NCI-H524 treated with DMSO at 0.1 percent for 48 hours (cell line): ENCODE measurements around the gene PTPRN2.

ENCODE experiments used
- DNase-seq: peaks from one replicate; lab custom pipeline; 2025; lab: John Stamatoyannopoulos, UW

PTPRN2 gene

DNA sequence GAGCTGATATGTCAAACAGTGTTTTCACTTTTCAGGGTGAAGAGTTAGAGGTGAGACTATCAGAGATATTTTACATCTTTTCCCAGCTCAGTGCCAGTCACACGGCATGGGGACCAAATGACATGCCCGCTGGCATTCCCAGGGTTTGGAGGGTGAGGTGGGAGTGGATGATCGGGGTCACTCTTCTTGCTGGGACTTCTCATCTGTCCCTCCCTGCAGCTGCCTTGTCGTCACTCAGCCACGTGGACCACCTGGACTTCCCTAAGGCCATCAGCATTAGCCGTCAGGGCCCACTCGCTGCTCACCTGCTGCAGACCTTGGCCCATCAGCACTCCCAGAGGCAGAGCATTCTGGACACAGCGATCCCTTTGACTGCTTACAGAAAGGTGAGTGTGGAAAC is 949.1 kb downstream of the PTPRN2 start:
- DNase-seq, result no peak

DNA sequence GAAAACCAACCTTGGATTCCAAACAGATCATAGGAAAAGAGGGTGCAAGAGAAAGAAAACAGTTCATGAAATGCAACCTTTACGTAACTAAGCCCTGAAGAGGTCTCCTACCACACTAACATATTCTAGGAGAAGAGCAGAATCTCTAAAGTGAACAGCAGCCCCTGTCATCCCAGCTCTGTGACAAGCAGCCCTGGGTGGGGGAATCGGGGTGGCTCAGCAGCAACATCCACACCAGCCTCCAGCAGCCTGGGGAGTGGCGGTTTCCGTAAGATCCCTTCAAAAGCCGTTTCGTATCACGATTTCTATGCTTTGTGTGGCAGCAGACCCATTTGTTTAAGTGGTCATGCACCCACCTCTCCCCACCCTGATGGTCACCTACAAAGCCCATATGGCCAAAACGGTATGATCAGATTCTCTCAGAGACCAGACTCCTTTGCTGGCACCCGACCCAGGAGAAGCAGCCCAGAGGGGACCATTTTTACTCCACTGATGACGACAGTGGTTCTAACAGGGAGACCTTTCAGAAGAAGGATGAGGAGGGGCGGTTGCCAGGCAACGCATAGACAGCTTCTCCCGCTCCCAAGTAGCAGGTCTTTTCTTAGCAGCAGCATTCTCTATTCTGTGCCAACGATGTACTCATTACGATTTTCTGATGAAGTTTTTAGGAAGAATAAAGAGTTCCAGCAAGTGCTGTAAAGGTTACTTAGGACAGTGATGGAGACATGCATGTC is 950.2 kb downstream of the PTPRN2 start:
- no peak for DNase-seq

DNA sequence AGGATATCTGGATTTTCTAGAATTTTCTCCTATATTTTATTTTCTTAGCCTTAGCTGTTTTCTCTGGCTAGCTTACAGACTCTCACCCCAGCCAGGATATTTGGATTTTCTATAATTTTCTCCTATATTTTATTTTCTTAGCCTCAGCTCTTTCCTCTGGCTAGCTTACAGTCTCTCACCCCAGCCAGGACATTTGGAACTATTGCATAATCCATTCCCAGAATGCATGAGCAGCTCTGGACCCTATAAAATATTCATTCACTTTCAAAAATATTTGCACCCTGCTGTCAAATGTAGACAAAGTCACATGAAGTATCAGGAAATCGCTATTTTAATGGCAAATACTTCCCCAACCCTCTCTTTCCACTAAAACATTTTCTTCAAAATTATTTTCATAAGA is 952.0 kb downstream of the PTPRN2 start:
- DNase-seq, result no peak

- DNase-seq, result no peak
Observed at GRCh38 chr7:157635148-157635500, 952.5 kb downstream of the PTPRN2 start.

GRCh38 chr7:157634401-157635147 is 953.0 kb downstream of the PTPRN2 start:
- no peak for DNase-seq

DNA sequence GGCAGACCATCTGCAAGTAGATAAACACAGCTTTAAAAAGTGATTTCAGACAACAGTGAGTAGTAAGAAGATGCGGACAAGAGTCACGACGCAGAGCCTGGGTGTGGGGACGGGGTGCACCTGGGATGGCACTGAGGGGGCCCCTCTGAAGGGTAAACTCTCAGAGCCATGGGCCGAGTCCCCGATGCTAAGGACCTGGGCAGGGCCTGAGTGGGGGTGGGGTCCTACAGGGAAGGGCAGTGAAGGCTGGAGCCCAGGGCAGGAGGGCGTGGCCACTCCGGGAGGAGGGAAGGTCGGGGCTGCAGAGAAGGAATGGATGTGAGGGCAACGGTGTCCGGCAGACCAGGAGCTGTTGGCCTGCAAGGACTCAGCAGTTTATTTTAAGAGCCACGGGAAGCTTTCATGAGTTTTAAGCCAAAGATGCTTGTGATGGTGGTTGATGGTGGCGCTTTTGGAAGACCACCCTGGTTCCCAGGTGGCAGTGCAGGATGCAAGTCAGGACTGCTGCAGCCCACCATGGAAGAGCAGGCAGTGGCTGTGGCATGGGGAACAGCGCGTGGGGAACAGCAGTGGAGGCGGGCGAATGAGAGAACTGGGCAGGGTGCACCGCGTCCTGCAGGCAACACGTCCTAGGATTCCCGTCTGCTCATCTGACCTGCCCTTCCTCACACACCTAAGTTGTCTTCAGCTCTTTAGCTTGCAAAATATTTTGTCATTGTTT is 954.0 kb downstream of the PTPRN2 start:
- no peak for DNase-seq

DNA sequence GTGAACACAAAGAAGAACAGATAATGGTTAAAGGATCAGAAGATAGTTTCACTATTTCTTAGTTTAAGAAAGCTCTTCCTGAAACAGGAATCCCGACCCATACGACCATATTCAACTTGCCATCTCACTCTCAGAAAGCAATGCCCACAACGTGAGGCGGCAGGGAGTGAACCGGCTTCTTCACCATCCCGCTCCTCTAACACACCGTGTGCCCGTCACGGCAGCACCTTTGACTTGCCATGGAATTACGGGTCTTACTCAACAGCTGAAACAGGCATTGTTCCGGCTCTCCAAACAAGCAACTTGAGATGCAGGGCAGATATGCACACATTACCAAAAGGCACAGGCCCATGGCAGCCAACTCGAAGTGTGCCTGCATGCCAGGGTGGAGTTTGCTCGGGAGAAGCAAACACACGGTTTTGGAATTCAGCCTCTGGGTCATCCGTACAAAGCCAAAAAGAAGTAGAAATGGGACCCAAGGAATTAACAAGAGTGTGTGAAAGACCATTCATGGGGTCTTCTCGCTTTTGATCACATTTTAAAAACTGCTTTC is 957.2 kb downstream of the PTPRN2 start:
- DNase-seq, result no peak

DNA sequence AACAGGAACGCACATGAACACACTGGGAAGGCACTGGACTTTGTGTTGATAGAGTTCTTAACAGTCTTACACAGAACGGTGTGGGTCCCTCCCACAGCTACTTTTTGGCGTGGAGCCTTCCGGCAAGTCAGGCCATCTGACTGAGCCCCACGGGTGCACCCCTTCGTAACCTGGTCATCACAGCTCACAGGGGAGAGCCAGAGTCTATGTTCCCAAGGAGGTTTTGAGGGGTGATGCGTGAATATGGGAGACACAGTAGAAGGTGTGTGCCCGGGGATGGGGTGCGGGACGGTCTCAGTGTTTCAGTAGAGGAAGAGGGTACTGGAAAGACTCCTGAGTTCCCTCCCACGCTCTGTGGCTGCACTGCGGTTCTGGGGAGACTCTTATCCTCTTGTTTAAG is 959.2 kb downstream of the PTPRN2 start:
- no peak for DNase-seq

DNA sequence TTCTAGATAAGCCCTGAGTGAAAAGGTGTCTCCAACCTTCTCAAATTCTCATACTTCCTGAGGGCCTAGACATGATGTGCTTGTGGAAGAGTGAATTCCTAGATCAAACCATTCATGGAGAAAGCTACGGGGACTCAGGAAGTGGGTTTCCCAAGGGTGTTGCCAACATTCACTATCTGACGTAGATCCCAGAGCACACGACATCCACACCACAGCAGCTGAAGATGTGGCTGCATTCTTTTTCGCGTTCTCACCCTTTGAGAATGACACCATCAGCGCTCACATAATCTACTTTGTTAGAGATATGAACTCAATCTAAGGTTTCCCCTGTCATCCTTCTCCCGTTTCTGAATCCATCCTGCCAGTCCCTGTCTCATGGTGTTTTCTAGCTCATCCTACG is 960.0 kb downstream of the PTPRN2 start:
- DNase-seq, result no peak

DNA sequence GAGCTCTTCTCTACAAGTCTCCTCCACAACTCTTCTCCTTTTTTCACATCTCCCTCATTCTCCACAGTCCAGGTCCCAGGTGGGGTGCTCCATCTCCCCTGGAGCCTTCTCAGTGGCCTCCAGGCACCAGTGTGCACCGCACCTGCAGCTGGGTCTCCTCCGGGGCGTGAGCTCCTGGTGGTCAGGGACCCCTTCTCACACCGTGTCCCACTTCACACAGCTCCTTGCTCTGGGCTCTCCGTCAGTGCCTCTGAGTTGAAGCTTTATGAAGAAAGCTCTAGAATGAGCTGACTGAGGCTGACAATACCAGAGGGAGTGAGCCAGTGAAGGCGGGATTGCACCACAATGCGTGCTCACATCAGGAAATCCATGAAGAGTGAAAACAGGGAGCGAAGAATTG is 960.6 kb downstream of the PTPRN2 start:
- DNase-seq, result no peak

DNA sequence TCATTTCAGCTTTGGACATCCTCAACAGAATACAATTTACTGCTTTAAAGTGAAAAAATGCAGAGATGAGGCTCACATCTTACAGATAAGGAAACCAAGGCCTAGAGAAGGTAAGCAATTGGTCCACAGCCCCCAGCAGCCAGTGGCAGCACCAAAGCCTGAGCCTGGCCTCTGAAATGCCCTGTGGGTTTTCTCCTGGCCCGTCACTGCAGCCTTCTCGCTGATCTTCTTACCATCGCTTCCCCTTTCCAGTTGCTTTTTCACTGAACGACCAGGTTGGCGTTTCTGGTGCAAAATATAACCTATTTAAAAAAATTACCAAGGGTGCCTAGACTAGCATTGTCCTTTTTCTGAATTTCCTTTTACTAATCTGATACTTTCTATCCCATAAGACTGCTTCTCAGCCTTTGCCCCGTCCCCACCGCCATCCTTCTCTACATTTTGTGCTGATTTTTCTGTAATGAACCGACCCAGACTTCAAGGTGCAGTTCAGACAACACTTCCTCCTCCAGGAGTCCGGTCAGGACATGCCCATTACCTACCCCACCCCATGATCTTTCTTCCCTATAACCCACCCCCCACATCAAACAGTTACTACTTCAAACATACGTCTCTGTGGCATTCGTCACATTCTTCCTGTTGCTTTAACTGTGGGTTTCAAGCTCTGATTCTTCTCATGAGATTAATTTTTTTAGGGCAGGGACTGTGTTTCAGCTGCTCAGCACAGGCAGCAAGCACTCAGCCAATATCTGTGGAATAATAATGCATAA is 961.5 kb downstream of the PTPRN2 start:
- DNase-seq, result no peak

GRCh38 chr7:157623556-157623955 is 964.1 kb downstream of the PTPRN2 start:
- DNase-seq, result no peak

GRCh38 chr7:157622408-157623205 is 965.0 kb downstream of the PTPRN2 start:
- no peak for DNase-seq

GRCh38 chr7:157622000-157622399 is 965.6 kb downstream of the PTPRN2 start:
- no peak for DNase-seq

DNA sequence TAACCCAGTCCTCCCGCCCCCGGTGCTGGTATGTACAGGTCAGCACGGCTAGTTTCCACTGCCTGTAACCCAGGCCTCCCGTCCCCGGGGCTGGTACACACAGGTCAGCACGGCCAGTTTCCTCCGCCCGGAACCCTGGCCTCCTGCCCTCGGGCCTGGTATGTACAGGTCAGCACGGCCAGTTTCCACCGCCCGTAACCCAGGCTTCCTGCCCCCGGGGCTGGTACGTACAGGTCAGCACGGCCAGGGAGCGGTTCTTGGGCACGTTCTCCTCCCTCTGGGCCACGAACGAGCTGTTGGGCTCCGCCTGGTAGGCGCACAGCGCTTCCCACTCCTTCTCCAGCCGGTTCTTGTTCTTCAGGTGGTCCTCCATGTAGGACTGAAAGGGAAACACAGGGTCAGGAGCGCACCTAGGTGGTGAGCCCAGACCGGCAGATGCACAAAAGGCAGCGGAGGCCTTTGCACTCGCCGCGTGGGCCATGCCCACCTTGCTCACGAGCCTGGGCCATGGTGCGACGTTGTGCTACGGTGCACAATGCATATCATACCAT is 966.4 kb downstream of the PTPRN2 start:
- DNase-seq, result no peak

DNA sequence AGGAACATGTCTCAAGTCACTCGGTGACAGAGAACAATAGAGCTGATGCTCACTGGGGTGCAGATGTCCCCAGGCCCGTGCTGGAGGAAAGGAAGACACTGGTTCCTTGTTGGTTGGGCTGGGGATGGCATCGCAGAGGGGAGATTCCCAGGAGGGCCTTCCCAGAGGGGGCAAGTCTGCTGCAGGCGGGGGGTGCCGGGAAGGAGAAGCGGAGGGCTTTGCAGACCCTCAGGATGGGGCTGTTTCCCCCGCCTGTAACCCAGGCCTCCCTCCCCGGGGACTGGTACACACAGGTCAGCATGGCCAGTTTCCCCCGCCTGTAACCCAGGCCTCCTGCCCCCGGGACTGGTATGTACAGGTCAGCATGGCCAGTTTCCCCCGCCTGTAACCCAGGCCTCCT is 967.0 kb downstream of the PTPRN2 start:
- no peak for DNase-seq

DNA sequence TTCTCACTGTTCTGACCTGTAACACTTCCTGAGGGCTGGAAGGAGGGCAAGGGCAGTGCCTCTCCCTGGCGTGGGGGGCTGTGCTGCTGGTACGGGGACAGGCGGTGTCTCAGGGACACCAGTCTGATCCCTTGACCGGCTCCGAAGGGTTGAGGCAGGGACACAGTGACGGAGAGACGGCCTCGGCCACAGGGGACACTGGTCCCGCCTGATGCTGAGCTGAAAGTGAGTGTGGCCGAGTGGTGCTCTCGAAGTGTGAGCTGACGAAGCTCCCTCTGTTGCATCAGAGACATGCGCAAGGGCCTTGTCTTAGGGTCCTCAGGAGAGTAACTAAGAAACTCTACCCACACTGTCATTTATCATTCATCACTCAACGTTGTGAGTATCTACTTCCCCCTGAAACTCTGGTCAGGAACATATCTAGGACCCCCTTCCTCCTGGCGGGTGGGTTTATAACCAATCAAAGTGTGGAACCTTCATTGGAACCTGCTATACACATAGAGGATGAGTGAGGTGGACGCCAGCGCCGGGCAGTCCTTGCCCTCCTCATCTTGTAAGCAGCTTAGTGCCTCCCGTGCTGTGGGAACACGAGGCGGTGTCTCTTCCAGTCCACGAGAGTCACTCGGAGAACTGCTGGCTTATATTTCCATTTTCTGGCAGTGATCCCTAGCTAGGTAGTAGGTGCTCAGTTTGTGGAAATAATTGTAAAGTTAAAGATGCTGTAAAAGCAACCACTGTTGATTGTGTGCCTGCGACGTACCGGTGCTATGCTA is 967.7 kb downstream of the PTPRN2 start:
- no peak for DNase-seq

GRCh38 chr7:157618823-157619606 is 968.6 kb downstream of the PTPRN2 start:
- DNase-seq, result no peak

DNA sequence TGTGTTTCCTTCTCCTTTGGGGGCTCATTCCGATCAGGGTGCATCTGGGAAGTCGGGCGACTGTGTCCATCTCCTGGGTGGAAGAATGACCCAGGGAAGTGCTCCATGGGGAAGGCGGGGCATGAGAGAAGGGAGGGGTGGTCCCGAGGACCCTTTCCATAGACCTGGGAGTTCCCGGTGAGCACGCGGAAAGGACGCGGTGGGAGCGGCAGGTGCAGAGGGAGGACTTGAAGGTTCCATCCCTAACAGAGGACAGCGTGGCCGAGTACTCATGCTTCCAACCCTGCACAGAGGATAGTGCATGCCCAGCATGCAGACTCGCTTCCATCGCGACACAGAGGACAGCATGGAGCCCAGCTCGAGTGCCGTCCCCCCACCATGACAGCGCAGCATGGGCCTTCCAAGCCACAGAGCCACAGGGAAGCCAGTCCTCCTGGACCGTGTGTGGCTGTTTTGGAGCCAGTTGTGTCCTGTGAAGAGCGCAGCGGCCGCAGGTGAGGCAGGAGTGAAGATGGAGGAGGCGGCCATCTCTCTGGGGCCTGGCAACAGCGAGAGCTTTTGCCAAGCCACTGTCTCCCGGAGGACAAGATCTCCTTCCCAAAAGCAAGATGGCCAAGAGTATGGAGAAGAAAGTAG is 969.4 kb downstream of the PTPRN2 start:
- DNase-seq, result no peak
